GM21390 (cell line): ENCODE measurements around the gene COQ8B.

Experiments used
- ATAC-seq: cut with Tn5 transposase; IDR thresholded peaks from one replicate; pipeline ENCODE4 v1.9.1; 2021; ENCODE audit not compliant: unreplicated experiment

COQ8B gene

GRCh38 chr19:40693150-40693788 lies 23.4 kb downstream of the COQ8B start:
- no peak for ATAC-seq

- no peak for ATAC-seq
Observed at GRCh38 chr19:40692212-40692551, 24.5 kb downstream of the COQ8B start.

- no peak for ATAC-seq
Observed at GRCh38 chr19:40691421-40692211, 25.1 kb downstream of the COQ8B start.

GRCh38 chr19:40690693-40691420 lies 25.8 kb downstream of the COQ8B start:
- peak; percentile 63 for ATAC-seq

GRCh38 chr19:40690050-40690692 lies 26.5 kb downstream of the COQ8B start, which contains the start of gene NUMBL:
NUMBL (minus strand) TSS chr19:40690651; CDS start chr19:40690483, 168 bp downstream.
- ATAC-seq, result peak; percentile 22

DNA sequence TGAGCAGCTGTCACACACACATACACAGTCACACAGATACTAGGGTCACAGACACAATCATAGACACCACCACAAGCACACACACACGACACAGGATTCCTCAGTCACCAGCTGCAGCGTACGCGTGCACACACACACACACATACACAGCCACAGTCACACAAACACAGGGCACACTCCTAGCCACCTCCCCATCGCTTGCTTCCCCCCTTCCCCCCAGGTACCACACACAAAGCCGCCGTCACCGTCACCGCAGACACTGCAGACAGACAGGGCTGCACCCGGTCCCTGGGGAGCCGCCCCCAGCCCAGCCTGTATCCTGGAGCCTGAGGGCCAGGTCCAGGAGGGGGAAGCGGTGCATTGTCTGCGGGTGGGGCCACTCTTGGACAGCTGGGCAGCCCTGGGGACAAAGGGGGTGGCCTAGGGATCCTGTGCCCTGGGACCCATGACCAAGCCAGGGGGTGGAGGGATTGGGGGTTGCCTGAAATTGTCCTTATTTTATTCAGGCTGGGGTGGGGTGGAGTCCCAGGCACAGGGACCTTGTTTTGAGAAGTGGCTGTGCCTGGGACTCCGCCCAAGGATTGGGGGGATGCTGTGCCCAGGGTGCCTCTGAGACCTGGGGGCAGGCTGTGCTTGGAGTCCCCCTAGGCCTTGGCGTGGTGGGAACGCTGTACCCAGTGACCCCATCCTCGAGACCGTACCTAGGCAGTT lies 27.2 kb downstream of the COQ8B start:
- ATAC-seq, result no peak

GRCh38 chr19:40688987-40689338 lies 27.7 kb downstream of the COQ8B start:
- no peak for ATAC-seq

DNA sequence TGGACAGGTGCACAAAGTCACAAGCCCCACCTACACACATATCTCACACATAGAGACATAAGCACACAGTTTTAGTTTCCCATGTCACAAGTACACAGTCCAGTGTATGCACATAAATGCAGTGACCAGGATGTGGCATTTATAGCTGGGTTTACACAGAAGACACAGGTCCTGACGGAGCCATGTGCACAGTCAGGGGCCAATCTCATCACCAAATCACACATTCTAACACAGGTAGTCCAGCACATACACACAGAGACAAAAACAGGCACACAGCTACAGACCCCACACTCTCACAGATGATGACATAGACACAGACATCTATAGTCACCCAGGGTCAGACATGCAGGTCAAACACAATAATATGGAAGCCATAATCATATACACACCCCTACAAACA lies 28.4 kb downstream of the COQ8B start:
- ATAC-seq, result no peak

GRCh38 chr19:40687525-40688016 lies 29.1 kb downstream of the COQ8B start:
- no peak for ATAC-seq

GRCh38 chr19:40686882-40687524 lies 29.7 kb downstream of the COQ8B start:
- no peak for ATAC-seq

GRCh38 chr19:40685563-40685962 lies 31.1 kb downstream of the COQ8B start:
- no peak for ATAC-seq

GRCh38 chr19:40685016-40685526 lies 31.6 kb downstream of the COQ8B start:
- no peak for ATAC-seq

- no peak for ATAC-seq
Observed at GRCh38 chr19:40684280-40684679, 32.4 kb downstream of the COQ8B start.

DNA sequence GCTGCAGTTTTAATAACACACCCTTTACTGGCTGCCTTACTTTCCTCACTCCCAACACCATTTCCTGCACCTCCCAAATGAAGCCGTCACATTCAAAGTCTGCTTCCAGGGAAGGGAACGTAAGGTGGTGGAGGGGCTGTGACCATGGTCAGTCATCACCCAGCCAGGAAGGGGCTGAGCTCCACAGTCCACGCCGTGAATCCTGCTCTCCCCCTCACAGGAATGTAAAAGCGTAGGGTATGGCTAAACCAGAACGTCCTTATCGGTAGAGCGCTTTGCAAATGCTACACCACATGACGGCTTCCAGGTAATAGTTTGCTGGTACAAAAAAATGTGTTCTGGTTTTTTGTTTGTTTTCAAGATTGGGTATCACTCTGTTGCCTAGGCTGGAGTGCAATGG lies 33.2 kb downstream of the COQ8B start:
- no peak for ATAC-seq

DNA sequence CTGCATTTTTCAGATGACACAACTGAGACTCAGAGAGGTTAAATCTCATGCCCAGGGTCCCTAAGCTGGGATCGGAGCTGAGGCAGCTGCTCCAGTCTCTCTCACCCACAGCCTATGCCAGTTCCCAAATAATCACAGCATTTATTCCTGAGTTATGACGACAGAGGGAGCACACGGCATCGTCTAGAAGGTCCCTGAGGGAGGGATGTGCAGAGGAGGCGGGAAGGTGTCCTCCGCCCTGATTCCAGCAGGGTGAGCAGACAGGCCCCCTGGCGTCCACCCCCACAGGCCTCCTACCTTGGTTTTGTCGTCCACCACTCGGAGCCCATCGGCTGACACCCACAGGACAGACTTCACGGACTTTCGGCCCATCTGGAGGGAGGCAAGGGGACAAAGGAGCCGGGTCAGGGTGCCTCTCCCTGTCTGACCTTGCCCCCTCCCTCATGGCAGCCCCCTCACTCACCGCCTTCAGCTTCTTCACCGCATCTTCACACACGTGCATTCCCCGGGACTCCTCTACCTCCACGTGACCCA lies 34.2 kb downstream of the COQ8B start:
- ATAC-seq, result no peak

GRCh38 chr19:40681039-40681438 lies 35.6 kb downstream of the COQ8B start:
- no peak for ATAC-seq

- ATAC-seq, result no peak
Observed at GRCh38 chr19:40677156-40677555, 39.5 kb downstream of the COQ8B start.

DNA sequence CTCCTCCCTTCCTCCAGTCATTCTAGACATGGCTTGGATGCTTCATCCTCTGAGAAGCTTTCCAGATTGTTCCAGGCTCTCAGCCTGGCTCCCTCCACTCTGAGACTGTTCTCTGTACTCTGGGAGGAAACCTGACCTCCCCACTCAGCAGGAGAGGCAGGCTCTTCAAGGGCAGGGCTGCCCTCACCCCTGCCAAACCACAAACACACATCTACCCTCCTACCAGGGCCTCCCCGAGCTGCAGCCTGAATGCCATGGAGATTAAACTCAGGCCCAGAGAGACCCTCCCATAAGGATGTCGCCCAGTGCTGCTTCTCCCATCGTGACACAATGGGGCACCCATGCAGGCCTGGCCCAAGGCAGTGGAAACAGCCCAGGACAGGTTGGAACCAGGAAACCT lies 42.4 kb downstream of the COQ8B start:
- no peak for ATAC-seq

GRCh38 chr19:40673397-40673796 lies 43.3 kb downstream of the COQ8B start:
- ATAC-seq, result no peak
